ENCODE data around the gene TANC1. TPM values are rescaled to one million over a fixed set of nuclear protein-coding genes. Genes with fewer than 3 reads are reported as not detected.

TANC1 gene
- total RNA-seq, 1 experiment from 2014 or later: 2.5 TPM

GRCh38 chr2:159110784-159111183 lies 142.3 kb downstream of the TANC1 start:
- H3K14ac ChIP-seq (ENCODE audit: insufficient read depth, low read length): no peak overlapping the region
- H3K79me1 ChIP-seq (ENCODE audit: insufficient read depth, low read depth, low read length, poor library complexity, severe bottlenecking): no peaks in the 10 kb centered on the region
- no peak overlapping the region for H3T11ph ChIP-seq (ENCODE audit: low read length)
- WGBS (ENCODE audit: extremely low coverage, insufficient read length, low lambda C conversion rate): no CpG with 5 or more reads among the region's 2 CpGs
- no peaks in the 10 kb centered on the region for H3K23me2 ChIP-seq (ENCODE audit: insufficient read length, low read depth, low read length, poor library complexity, severe bottlenecking)
- no peak overlapping the region for H4K5ac ChIP-seq (ENCODE audit: insufficient read length, low read depth, low read length)
- no peak overlapping the region for H2BK12ac ChIP-seq (ENCODE audit: insufficient read length, low read depth, low read length)
- H3K4me1 ChIP-seq (ENCODE audit: insufficient read depth, low read length): no peaks in the 10 kb centered on the region
- no peak overlapping the region for H2BK15ac ChIP-seq (ENCODE audit: low read depth, low read length)
- H3K36me3 Mint-ChIP-seq (ENCODE audit: insufficient read depth in 1 of 3, low read depth in 3 of 3): no peaks in the 10 kb centered on the region
- no peaks in the 10 kb centered on the region for H3K79me2 ChIP-seq (ENCODE audit: insufficient read depth, low read length)
- H3K4me3 Mint-ChIP-seq: no peak overlapping the region
- no peaks in the 10 kb centered on the region for H3K4me1 Mint-ChIP-seq
- no peak overlapping the region for H3K4ac ChIP-seq (ENCODE audit: low read depth, low read length)
- H3K9ac ChIP-seq (ENCODE audit: extremely low read depth, insufficient read length, low read length): no peak overlapping the region
- no peaks in the 10 kb centered on the region for H3K9me3 ChIP-seq (ENCODE audit: control insufficient read depth, low read depth, low read length)
- no peak overlapping the region for H2BK20ac ChIP-seq (ENCODE audit: low read depth, low read length, poor library complexity, severe bottlenecking)
- no peak for DNase-seq
- no peak overlapping the region for H4K8ac ChIP-seq (replicated peaks; ENCODE audit: insufficient read length, low read depth, low read length)
- no peak overlapping the region for H3K18ac ChIP-seq (ENCODE audit: insufficient read length, low read depth, low read length)
- H4K91ac ChIP-seq (ENCODE audit: insufficient read length, low read depth, low read length): no peak overlapping the region
- no peaks in the 10 kb centered on the region for H4K20me1 ChIP-seq (ENCODE audit: control insufficient read depth, insufficient read depth, insufficient read length)
- no peak overlapping the region for H3K56ac ChIP-seq (ENCODE audit: insufficient read length, low read depth, low read length)
- no peak overlapping the region for H3K27ac Mint-ChIP-seq
- no peaks in the 10 kb centered on the region for H3K27me3 Mint-ChIP-seq (ENCODE audit: low read depth)
- no peak overlapping the region for H2AK5ac ChIP-seq (ENCODE audit: insufficient read length, low read length)
- no peak overlapping the region for H2BK120ac ChIP-seq (ENCODE audit: low read depth, low read length, poor library complexity, severe bottlenecking)
- no peak overlapping the region for H2BK5ac ChIP-seq (ENCODE audit: insufficient read length, low read length)
- no peak overlapping the region for H3K4me2 ChIP-seq (ENCODE audit: insufficient read depth, insufficient read length, low read length)
- no peak overlapping the region for H3K27ac ChIP-seq (ENCODE audit: insufficient read length, low read depth, low read length)
- H3K9me3 Mint-ChIP-seq: no peaks in the 10 kb centered on the region
- H2AFZ ChIP-seq (ENCODE audit: low read length): no peak overlapping the region
- TF ChIP-seq, protein P1, sequence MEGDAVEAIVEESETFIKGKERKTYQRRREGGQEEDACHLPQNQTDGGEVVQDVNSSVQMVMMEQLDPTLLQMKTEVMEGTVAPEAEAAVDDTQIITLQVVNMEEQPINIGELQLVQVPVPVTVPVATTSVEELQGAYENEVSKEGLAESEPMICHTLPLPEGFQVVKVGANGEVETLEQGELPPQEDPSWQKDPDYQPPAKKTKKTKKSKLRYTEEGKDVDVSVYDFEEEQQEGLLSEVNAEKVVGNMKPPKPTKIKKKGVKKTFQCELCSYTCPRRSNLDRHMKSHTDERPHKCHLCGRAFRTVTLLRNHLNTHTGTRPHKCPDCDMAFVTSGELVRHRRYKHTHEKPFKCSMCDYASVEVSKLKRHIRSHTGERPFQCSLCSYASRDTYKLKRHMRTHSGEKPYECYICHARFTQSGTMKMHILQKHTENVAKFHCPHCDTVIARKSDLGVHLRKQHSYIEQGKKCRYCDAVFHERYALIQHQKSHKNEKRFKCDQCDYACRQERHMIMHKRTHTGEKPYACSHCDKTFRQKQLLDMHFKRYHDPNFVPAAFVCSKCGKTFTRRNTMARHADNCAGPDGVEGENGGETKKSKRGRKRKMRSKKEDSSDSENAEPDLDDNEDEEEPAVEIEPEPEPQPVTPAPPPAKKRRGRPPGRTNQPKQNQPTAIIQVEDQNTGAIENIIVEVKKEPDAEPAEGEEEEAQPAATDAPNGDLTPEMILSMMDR (conservative IDR thresholded peaks at IDR 0.05): no peak
- no peak overlapping the region for H3K23ac ChIP-seq (ENCODE audit: insufficient read length, low read depth, low read length)
- H3K27me3 ChIP-seq (ENCODE audit: insufficient read depth, low read length): no peaks in the 10 kb centered on the region
